NCI-H526 treated with DMSO at 0.1 percent for 48 hours (cell line): ENCODE measurements around the gene DNAJC28.
A peak's percentile ranks its signal among the peaks of the same experiment; 100 is the strongest.
"Not testable (repeated sequence)": the region's sequence is repeated elsewhere in the genome, so short reads cannot be mapped to it uniquely, and the experiment has no call there.

Source experiments
- DNase-seq: peaks from one replicate; lab custom pipeline; 2025; lab: John Stamatoyannopoulos, UW

Gene DNAJC28

GRCh38 chr21:33481314-33481943 lies 10.1 kb downstream of the DNAJC28 start:
- no peak for DNase-seq

- no peak for DNase-seq
These were observed 10.9 kb downstream of the DNAJC28 start for GRCh38 chr21:33480481-33481103.

GRCh38 chr21:33479679-33480480 lies 11.6 kb downstream of the DNAJC28 start, which contains the start of gene TMEM50B:
Gene TMEM50B, minus strand, starts transcription at chr21:33479974. Its CDS starts 11,089 bp downstream, at chr21:33468885.
- peak; percentile 95 for DNase-seq

- DNase-seq, result peak; percentile 12
These were observed 12.4 kb downstream of the DNAJC28 start for GRCh38 chr21:33478935-33479678.

GRCh38 chr21:33478182-33478581 lies 13.3 kb downstream of the DNAJC28 start:
- no peak for DNase-seq

GRCh38 chr21:33477066-33477465 lies 14.4 kb downstream of the DNAJC28 start:
- no peak for DNase-seq

GRCh38 chr21:33473344-33473743 lies 18.2 kb downstream of the DNAJC28 start:
- DNase-seq, result no peak

GRCh38 chr21:33470701-33471100 lies 20.8 kb downstream of the DNAJC28 start:
- DNase-seq, result no peak

GRCh38 chr21:33469183-33469582 lies 22.3 kb downstream of the DNAJC28 start:
- not testable (repeated sequence) for DNase-seq

- no peak for DNase-seq
These were observed 29.8 kb downstream of the DNAJC28 start for GRCh38 chr21:33461538-33462250.

- no peak for DNase-seq
These were observed 32.7 kb downstream of the DNAJC28 start for GRCh38 chr21:33458861-33459260.

- DNase-seq, result no peak
These were observed 35.6 kb downstream of the DNAJC28 start for GRCh38 chr21:33455686-33456446.

- DNase-seq, result no peak
These were observed 39.2 kb downstream of the DNAJC28 start for GRCh38 chr21:33452362-33452761.

- DNase-seq, result no peak
These were observed 39.9 kb downstream of the DNAJC28 start for GRCh38 chr21:33451634-33452071.

GRCh38 chr21:33449616-33450015 lies 41.9 kb downstream of the DNAJC28 start:
- no peak for DNase-seq

- DNase-seq, result not testable (repeated sequence)
These were observed 44.9 kb downstream of the DNAJC28 start for GRCh38 chr21:33446620-33447019.

- no peak for DNase-seq
These were observed 47.0 kb downstream of the DNAJC28 start for GRCh38 chr21:33444499-33444898.

- no peak for DNase-seq
These were observed 48.3 kb downstream of the DNAJC28 start for GRCh38 chr21:33443194-33443593.

GRCh38 chr21:33441489-33442477 lies 49.7 kb downstream of the DNAJC28 start:
- peak; percentile 42 for DNase-seq
